Endometrium (tissue), 2 donors: Measurements from ENCODE around the gene SH2D6.
"Not testable (repeated sequence)": the region's sequence is repeated elsewhere in the genome, so short reads cannot be mapped to it uniquely, and the experiment has no call there.

Experiments used
- FAIRE-seq: peaks from 2 replicates; lab custom pipeline; 2012; peaks lifted over from hg19 to GRCh38; lab: Jason Lieb, UNC
- donor health status: control.
- donor health status: control.

SH2D6 gene

GRCh38 chr2:85422072-85422457 is 3.6 kb downstream of the SH2D6 start:
- no peak for FAIRE-seq

- FAIRE-seq, result no peak
Measured at GRCh38 chr2:85423525-85423924, 5.0 kb downstream of the SH2D6 start.

GRCh38 chr2:85425588-85425987 is 7.1 kb downstream of the SH2D6 start:
- no peak for FAIRE-seq

- FAIRE-seq, result no peak
Measured at GRCh38 chr2:85427300-85427835, 8.9 kb downstream of the SH2D6 start.

GRCh38 chr2:85428343-85428881 is 9.9 kb downstream of the SH2D6 start:
- FAIRE-seq, result no peak

- no peak for FAIRE-seq
Measured at GRCh38 chr2:85429213-85429923, 10.9 kb downstream of the SH2D6 start.

- no peak for FAIRE-seq
Measured at GRCh38 chr2:85429924-85430289, 11.4 kb downstream of the SH2D6 start.

- FAIRE-seq, result no peak
Measured at GRCh38 chr2:85430752-85431569, 12.4 kb downstream of the SH2D6 start.

- FAIRE-seq, result no peak
Measured at GRCh38 chr2:85431570-85432205, 13.2 kb downstream of the SH2D6 start.

- peak; percentile 55 for FAIRE-seq
Measured at GRCh38 chr2:85433511-85434089, 15.1 kb downstream of the SH2D6 start.

GRCh38 chr2:85434696-85435095 is 16.2 kb downstream of the SH2D6 start:
- FAIRE-seq, result no peak

- no peak for FAIRE-seq
Measured at GRCh38 chr2:85435220-85435958, 16.9 kb downstream of the SH2D6 start.

GRCh38 chr2:85435981-85436835 is 17.7 kb downstream of the SH2D6 start:
- FAIRE-seq, result no peak

GRCh38 chr2:85436836-85437487 is 18.4 kb downstream of the SH2D6 start:
- no peak for FAIRE-seq

- no peak for FAIRE-seq
Measured at GRCh38 chr2:85437488-85438200, 19.1 kb downstream of the SH2D6 start.

GRCh38 chr2:85438201-85439024 is 19.9 kb downstream of the SH2D6 start:
- FAIRE-seq, result no peak

GRCh38 chr2:85439025-85439472 is 20.5 kb downstream of the SH2D6 start:
- no peak for FAIRE-seq

GRCh38 chr2:85439569-85439968 is 21.1 kb downstream of the SH2D6 start:
- not testable (repeated sequence) for FAIRE-seq
